Gastrocnemius medialis (tissue), 4 donors: Measurements from ENCODE around the gene SH2D2A. TPM values are rescaled to one million over a fixed set of nuclear protein-coding genes. Genes with fewer than 3 reads are reported as not detected.

Source experiments
- ATAC-seq, 2 donors: fragments of 150-250 bp; one replicate each; pipeline ENCODE4 v1.9.1; 2016
- DNase-seq, 2 donors: peaks; one replicate each; pipeline ENCODE4 v3.0.0-alpha.2; 2019
- H3K27ac ChIP-seq, 4 donors: fragments of 200-600 bp; sonication (generic); 1 replicate in 1 of 4; 2 replicates in 3 of 4; pipeline ENCODE4 v1.5.1; 2016 to 2018; ENCODE audit warnings: mild to moderate bottlenecking in 2 of 4, moderate library complexity in 1 of 4
- H3K27me3 ChIP-seq, 3 donors: fragments of 200-600 bp; sonication (generic) in 2 of 3; 1 replicate in 1 of 3; 2 replicates in 2 of 3; pipeline versions ENCODE4 v1.5.1 to v1.6.0; 2016 to 2019; ENCODE audit warnings: mild to moderate bottlenecking in 1 of 3, moderate library complexity in 1 of 3
- H3K36me3 ChIP-seq, 2 donors: fragments of 200-600 bp; sonication (generic) in 1 of 2; one replicate each; pipeline ENCODE4 v1.5.1; 2017 to 2018
- H3K4me1 ChIP-seq, 2 donors: fragments of 200-600 bp; sonication (generic) in 1 of 2; one replicate each; pipeline ENCODE4 v1.5.1; 2016 to 2017; ENCODE audit warnings: mild to moderate bottlenecking in 2 of 2
- H3K4me3 ChIP-seq, 4 donors: fragments of 200-600 bp; sonication (generic) in 3 of 4; 1 replicate in 1 of 4; 2 replicates in 3 of 4; pipeline ENCODE4 v1.5.1; 2016 to 2019; ENCODE audit warnings: mild to moderate bottlenecking in 2 of 4
- H3K9me3 ChIP-seq, 3 donors: fragments of 200-600 bp; sonication (generic) in 2 of 3; 1 replicate in 1 of 3; 2 replicates in 2 of 3; pipeline ENCODE4 v1.5.1; 2016 to 2019
- CTCF ChIP-seq, 5 experiments: fragments of 450-650 bp in 3 of 5; fragments of 200-600 bp in 2 of 5; sonication (generic) in 2 of 5; IDR thresholded peaks in 4 of 5; conservative IDR thresholded peaks in 1 of 5; 1 replicate in 4 of 5; 2 replicates in 1 of 5; pipeline ENCODE4 v1.5.1; 2016 to 2019; ENCODE audit warnings: antibody characterized with exemption in 5 of 5, mild to moderate bottlenecking in 3 of 5, moderate library complexity in 3 of 5
- POLR2A ChIP-seq, 2 donors: fragments of 450-650 bp; IDR thresholded peaks; one replicate each; pipeline ENCODE4 v1.6.1; 2017; ENCODE audit warnings: antibody characterized with exemption in 2 of 2, mild to moderate bottlenecking in 2 of 2, moderate library complexity in 2 of 2
- in situ Hi-C, 4 donors: fragments of 200-750 bp; cut with MboI; loops; one replicate each; pipeline versions ENCODE4 v1.15.0 to v1.8.0; 2017; ENCODE audit warnings: low sequenced_read_pairs in 4 of 4
- intact Hi-C: fragments of 100-400 bp; cut with DNase I; formaldehyde crosslinking; loops from one replicate; pipeline ENCODE4 v1.15.1; 2023; ENCODE audit warnings: low total_unique reads
- total RNA-seq, 4 donors: library from RNA; depleted of rRNA; stranded (reverse); fragments of >200 nt; gene quantifications; one replicate each; pipeline versions ENCODE4 v1.1.0 to v1.2.3, GENCODE V29; 2016

Gene SH2D2A
- total RNA-seq, 4 donors from 2014 or later, result 0.82 to 1.1 TPM; not detected in 2

GRCh38 chr1:156845055-156845952, 28.7 kb upstream of the SH2D2A start:
- Histone ChIP-seq H3K27me3 (peaks cover 17 to 39% (median 29%) of the 10 kb centered on the region in 3 donors), H3K36me3 (no peaks in the 10 kb centered on the region), H3K9me3 (no peaks in the 10 kb centered on the region), H3K4me1 (no peaks in the 10 kb centered on the region), H3K27ac (no peak overlapping the region), H3K4me3 (no peak overlapping the region)
- TF ChIP-seq CTCF (IDR thresholded peaks at IDR 0.05 in 4 of 5, conservative IDR thresholded peaks at IDR 0.05 in 1 of 5) (no peak), POLR2A (IDR thresholded peaks at IDR 0.05) (no peak)
- in situ Hi-C loops (no loop called here), intact Hi-C loops (no loop called here)
- ATAC-seq (no peak), DNase-seq (no peak)

GRCh38 chr1:156844638-156845037, 28.0 kb upstream of the SH2D2A start:
- no peak for TF ChIP-seq POLR2A (IDR thresholded peaks at IDR 0.05)
- TF ChIP-seq CTCF (IDR thresholded peaks at IDR 0.05 in 4 of 5, conservative IDR thresholded peaks at IDR 0.05 in 1 of 5), result no peak
- DNase-seq (no peak), ATAC-seq (no peak)
- in situ Hi-C loops (no loop called here), intact Hi-C loops (no loop called here)
- H3K9me3 ChIP-seq, result no peaks in the 10 kb centered on the region
- no peaks in the 10 kb centered on the region for H3K36me3 ChIP-seq
- H3K4me1 ChIP-seq, result no peaks in the 10 kb centered on the region
- no peak overlapping the region for H3K27ac ChIP-seq
- peaks cover 17 to 39% (median 29%) of the 10 kb centered on the region in 3 donors for H3K27me3 ChIP-seq
- H3K4me3 ChIP-seq, result no peak overlapping the region

- H3K27ac ChIP-seq, result no peak overlapping the region
- ATAC-seq, result no peak
- intact Hi-C loops, result no loop called here
- no peaks in the 10 kb centered on the region for H3K36me3 ChIP-seq
- DNase-seq, result no peak
- H3K4me3 ChIP-seq, result no peak overlapping the region
- no peaks in the 10 kb centered on the region for H3K4me1 ChIP-seq
- TF ChIP-seq POLR2A (IDR thresholded peaks at IDR 0.05), result no peak
- H3K27me3 ChIP-seq, result peaks cover 17 to 37% (median 29%) of the 10 kb centered on the region in 3 donors
- H3K9me3 ChIP-seq, result no peaks in the 10 kb centered on the region
- in situ Hi-C loops, result no loop called here
Measured at GRCh38 chr1:156844102-156844501, 27.5 kb upstream of the SH2D2A start.

GRCh38 chr1:156842618-156843300, 26.1 kb upstream of the SH2D2A start:
- in situ Hi-C loops (no loop called here), intact Hi-C loops (no loop called here)
- Histone ChIP-seq H3K4me3 (no peak overlapping the region), H3K27me3 (peaks cover 17 to 34% (median 30%) of the 10 kb centered on the region in 3 donors), H3K9me3 (no peaks in the 10 kb centered on the region), H3K4me1 (no peaks in the 10 kb centered on the region), H3K36me3 (no peaks in the 10 kb centered on the region), H3K27ac (no peak overlapping the region)
- no peak for ATAC-seq
- DNase-seq, result no peak
- TF ChIP-seq CTCF (IDR thresholded peaks at IDR 0.05 in 4 of 5, conservative IDR thresholded peaks at IDR 0.05 in 1 of 5) (no peak), POLR2A (IDR thresholded peaks at IDR 0.05) (no peak)

GRCh38 chr1:156841295-156841855, 24.7 kb upstream of the SH2D2A start:
- in situ Hi-C loops, result no loop called here
- Histone ChIP-seq H3K27me3 (peaks cover 17 to 34% (median 30%) of the 10 kb centered on the region in 3 donors), H3K9me3 (no peaks in the 10 kb centered on the region), H3K36me3 (no peaks in the 10 kb centered on the region), H3K4me1 (no peaks in the 10 kb centered on the region), H3K27ac (no peak overlapping the region), H3K4me3 (no peak overlapping the region)
- intact Hi-C loops, result no loop called here
- ATAC-seq (no peak), DNase-seq (no peak)
- no peak for TF ChIP-seq CTCF (IDR thresholded peaks at IDR 0.05 in 4 of 5, conservative IDR thresholded peaks at IDR 0.05 in 1 of 5)
- TF ChIP-seq POLR2A (IDR thresholded peaks at IDR 0.05), result no peak
